Renal cortex interstitium (tissue), 11 donors: Measurements from ENCODE around the gene CNIH4. TPM values are rescaled to one million over a fixed set of nuclear protein-coding genes. Genes with fewer than 3 reads are reported as not detected.
"Not testable (repeated sequence)": the region's sequence is repeated elsewhere in the genome, so short reads cannot be mapped to it uniquely, and the experiment has no call there.

Source experiments
- DNase-seq, 11 donors: peaks; one replicate each; pipeline ENCODE4 v3.0.0-alpha.2; 2013; ENCODE audit warnings: low read depth in 9 of 11, low spot score in 4 of 11; ENCODE audit errors: extremely low read depth in 1 of 11
- polyA plus RNA-seq, 3 donors: library from polyadenylated mRNA; unstranded; fragments of 120-200 nt; gene quantifications; one replicate each; pipeline ENCODE4 v1.2.1, GENCODE V29; 2013; ENCODE audit not compliant: insufficient read length in 3 of 3

The CNIH4 gene
- polyA plus RNA-seq, 3 donors, result 43.0 to 58.9 (median 45.7) TPM

- DNase-seq, result no peak
Observed at GRCh38 chr1:224338150-224338838, 18.4 kb upstream of the CNIH4 start.

- DNase-seq, result no peak
Observed at GRCh38 chr1:224339442-224340033, 17.1 kb upstream of the CNIH4 start.

DNA sequence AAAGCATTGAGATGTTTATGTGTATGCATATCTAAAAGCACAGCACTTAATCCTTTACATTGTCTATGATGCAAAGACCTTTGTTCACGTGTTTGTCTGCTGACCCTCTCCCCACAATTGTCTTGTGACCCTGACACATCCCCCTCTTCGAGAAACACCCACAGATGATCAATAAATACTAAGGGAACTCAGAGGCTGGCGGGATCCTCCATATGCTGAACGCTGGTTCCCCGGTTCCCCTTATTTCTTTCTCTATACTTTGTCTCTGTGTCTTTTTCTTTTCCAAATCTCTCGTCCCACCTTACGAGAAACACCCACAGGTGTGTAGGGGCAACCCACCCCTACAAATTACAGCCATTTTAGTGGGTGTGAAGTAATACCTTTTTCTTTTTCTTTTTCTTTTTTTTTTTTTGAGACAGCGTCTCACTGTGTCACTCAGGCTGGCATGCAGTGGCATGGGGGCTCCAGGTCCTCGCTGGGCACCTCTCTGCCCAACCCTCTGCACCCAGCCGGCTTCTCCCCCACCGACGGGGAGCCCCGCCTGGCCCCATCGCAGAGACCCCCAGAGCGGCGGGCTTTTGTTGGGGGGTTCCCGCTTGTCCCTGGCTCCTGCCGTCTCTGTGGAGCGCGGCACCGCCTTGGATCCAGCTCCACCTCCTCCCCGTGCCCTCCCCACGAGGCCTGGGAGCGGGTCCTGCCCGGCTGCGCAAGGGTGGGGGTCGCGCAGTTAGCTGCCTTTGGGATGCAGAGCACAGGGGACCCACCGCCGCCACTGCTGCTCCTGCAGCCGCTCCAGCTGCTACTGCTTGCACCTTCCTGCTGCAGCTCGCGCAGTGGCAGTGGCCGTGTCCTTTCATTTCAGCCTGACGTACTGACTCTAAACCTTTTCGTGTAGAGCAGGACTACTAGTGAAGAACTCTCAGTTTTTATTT, 16.0 kb upstream of the CNIH4 start:
- DNase-seq, result not testable (repeated sequence)

- no peak for DNase-seq
Observed at GRCh38 chr1:224343679-224344078, 13.0 kb upstream of the CNIH4 start.

DNA sequence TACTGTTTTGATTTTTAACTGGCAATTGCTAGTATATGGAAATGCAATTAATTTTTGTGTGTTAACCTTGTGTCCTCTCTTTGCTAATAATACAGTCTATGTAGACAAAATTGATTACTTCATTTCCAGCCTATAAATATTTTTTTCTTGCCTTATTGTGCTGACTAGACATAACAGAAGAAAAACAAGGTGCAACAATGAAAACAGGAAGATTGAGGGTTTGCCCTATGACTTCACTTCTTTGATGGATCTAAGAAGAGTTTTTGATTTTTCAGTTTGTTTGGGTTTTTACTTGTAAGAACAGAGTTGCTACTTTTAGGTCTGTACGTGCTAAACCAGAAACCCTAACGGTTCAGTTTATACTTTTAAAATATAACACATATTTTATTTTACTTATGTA, 8.5 kb upstream of the CNIH4 start:
- no peak for DNase-seq

DNA sequence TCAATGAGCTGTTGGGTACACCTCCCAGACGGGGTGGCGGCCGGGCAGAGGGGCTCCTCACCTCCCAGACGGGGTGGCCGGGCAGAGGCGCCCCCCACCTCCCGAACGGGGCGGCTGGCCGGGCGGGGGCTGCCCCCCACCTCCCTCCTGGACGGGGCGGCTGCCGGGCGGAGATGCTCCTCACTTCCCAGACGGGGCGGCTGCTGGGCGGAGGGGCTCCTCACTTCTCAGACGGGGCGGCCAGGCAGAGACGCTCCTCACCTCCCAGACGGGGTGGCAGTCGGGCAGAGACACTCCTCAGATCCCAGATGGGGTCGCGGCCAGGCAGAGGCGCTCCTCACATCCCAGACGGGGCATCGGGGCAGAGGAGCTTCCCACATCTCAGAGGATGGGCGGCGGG, 7.0 kb upstream of the CNIH4 start:
- DNase-seq, result not testable (repeated sequence)

- not testable (repeated sequence) for DNase-seq
Observed at GRCh38 chr1:224352436-224353085, 4.1 kb upstream of the CNIH4 start.

DNA sequence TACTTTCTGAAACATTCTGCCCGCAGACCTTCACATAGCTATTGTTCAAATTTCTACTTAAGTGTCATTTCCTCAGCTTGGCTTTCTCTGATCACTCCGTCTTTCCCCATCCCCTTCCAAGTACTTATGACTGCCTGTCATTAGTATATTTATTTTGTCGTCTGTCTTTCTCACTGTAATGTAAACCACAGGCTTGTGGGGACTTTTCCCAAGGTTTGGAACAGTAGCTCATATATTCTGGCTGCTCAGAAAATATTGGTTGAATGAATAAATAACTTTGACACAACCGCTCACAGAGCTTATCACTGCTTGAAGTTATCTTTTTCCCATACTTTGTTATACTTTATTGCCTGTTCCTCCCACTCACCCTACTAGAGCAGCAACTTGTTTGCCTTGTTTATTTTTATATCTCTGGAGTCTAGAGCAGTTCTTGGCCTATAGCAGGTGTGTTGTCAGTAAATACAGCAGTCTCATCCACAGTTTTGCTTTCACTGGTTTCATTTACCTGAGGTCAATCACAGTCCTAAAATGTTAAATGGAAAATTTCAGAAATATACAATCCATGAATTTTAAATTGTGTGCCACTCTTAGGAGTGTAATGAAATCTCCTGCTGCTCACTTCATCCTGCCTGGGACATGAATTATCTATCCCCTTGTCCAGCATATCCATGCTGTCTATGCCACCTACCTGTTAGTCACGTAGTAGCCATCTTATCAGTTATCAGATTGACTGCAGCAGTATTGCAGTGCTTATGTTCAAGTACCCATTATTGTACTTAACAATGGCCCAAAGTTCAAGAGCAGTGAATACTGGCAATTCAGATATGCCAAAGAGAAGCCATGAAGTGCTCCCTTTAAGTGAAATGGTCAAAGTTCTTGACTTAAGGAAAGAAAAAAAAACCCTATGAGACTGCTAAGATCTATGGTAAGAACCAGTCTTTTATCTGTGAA, 2.4 kb upstream of the CNIH4 start:
- DNase-seq, result no peak

DNA sequence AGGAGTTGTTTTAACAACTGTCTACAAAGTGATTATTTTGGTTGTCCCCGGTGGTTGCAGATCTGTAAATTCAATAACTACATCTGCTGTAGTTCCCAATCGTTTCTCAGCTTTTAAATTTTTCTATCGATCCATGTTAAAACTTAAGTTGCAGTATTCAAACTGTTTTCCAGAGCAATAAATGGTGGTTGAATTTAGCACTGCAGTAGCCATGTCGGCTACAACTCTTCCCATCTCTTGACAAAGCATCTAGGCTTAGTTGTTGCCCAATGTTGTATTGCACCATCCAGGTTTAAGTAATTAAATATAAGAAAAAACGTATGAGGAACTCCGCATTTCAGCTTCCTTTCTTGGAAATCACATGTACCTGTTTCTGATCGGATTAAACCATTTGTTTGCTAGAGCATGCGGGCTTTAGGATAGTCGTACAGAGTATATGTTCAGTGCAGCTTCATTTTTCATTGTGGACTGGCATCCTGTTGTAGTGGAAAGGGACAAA, 996 bp downstream of the CNIH4 start:
- no peak for DNase-seq

DNA sequence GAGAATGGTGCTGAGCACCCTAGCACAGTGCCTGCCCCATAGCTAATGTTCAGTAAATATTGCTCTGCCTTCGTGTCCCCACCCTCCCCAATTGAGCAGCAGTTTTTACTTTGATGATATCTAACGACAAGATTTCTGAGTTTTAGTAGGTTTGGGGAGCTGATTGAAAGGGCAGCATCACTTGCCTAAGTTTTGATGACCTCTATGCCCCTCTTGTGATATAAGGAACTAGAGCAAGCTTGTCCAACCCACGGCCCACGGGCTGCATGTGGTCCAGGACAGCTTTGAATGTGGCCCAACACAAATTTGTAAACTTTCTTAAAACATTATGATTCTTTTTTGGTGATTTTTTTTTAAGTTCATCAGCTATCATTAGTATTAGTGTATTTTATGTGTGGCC, 1.6 kb downstream of the CNIH4 start:
- no peak for DNase-seq

- DNase-seq, result no peak
Observed at GRCh38 chr1:224359207-224359606, 2.5 kb downstream of the CNIH4 start.

GRCh38 chr1:224368409-224368808, 11.7 kb downstream of the CNIH4 start:
- DNase-seq, result no peak

- DNase-seq, result no peak
Observed at GRCh38 chr1:224373008-224373590, 16.4 kb downstream of the CNIH4 start.

DNA sequence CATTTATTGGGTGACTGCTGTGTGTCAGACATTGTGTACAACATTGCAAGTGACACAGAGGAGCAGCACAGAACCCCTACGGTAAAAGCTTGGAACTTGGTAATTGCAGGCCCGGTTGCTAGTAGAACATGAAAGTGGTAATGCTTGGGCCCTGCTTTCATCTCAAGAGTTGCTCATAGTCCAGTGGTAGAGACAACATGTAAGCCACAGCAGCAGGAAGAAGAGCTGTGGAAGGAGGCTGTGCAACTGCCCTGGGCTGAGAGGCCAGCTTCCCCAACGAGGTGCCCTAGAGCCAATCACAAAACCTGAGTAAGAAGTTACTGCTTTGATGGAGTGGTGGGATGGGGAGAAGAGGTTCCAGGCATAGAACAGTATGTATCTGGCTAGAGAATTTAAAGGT, 18.4 kb downstream of the CNIH4 start:
- no peak for DNase-seq

DNA sequence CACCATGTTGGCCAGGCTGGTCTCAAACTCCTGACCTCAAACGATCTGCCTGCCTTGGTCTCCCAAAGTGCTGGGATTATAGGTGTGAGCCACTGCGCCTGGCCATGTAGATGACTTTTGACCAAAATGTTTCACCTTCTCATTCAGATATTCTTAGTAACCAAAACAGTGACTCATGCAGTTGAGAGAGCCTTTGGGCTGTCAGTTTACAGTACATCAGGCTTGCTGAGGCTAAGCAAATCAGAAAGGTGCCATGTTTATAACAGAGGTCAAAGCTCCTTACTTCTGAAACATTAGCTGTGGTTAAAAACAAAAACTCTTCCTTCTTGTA, 21.0 kb downstream of the CNIH4 start:
- no peak for DNase-seq

- DNase-seq, result no peak
Observed at GRCh38 chr1:224378855-224379631, 22.4 kb downstream of the CNIH4 start.

DNA sequence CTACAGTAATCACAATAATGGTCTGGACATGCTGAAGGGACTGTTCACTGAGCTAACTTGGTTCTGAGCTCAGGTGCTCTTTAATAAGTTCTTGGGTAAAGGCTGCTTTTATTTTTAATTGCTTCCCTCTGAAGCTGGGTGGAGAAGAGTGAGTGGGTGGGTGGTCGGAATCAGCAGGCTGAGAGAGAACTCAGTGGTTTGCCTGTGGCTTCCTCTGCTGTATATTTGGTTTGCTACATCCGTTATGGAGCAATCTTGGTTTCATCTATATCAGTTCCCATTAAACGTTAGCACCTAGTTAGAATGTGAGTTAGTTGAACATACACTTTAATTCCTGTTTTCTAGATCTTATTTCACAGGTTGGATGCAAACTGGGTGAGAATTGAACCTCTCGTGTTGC, 23.3 kb downstream of the CNIH4 start:
- no peak for DNase-seq
